Liver (tissue), 3 donors: ENCODE measurements around the gene SNCA.

Experiments used
- FOXA1 ChIP-seq: IDR thresholded peaks from 2 replicates; pipeline ENCODE4 v1.6.1; 2016; ENCODE audit warnings: antibody characterized with exemption
- RXRA ChIP-seq, 2 donors: IDR thresholded peaks; 2 replicates each; pipeline ENCODE4 v1.6.1; 2017 to 2018; ENCODE audit warnings: antibody characterized with exemption in 2 of 2, mild to moderate bottlenecking in 1 of 2
- TAF1 ChIP-seq: conservative IDR thresholded peaks from 2 replicates; pipeline ENCODE4 v1.6.1; 2016; ENCODE audit warnings: antibody characterized with exemption, mild to moderate bottlenecking
- TF ChIP-seq, protein P1 (sequence below): fragments of 150-350 bp; IDR thresholded peaks from 2 replicates; pipeline ENCODE4 v1.5.1; 2017; ENCODE audit warnings: improper control_type of control experiment, low read depth, low read length; ENCODE audit not compliant: missing input control
- TF ChIP-seq, protein P2 (sequence below): IDR thresholded peaks from 2 replicates; pipeline ENCODE4 v1.6.1; 2016; ENCODE audit warnings: antibody characterized with exemption
- TF ChIP-seq, protein P3 (sequence below): IDR thresholded peaks from 2 replicates; pipeline ENCODE4 v1.6.1; 2016; ENCODE audit warnings: antibody characterized with exemption, mild to moderate bottlenecking
- donor health status: healthy.
- donor health status: healthy.

DNA sequence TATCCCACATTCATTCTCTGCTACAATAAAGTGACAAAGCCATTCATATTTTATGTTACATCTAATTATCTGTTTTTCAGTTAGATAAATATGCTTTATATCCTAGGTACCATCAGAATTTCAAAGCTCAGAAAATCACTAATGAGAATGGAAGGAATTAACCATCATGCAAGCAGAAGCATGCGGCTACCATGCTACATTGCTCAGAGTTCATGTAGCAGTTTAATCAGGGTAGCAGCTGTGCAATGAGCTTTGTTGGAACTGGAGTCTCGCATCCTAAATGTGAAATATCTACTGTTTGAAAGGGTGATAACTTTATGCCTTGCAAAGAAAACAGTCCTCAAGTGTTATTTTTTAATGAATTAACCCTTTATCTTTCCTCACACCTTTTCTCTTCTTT is 77.5 kb downstream of the SNCA start:
- TF ChIP-seq, protein P1, sequence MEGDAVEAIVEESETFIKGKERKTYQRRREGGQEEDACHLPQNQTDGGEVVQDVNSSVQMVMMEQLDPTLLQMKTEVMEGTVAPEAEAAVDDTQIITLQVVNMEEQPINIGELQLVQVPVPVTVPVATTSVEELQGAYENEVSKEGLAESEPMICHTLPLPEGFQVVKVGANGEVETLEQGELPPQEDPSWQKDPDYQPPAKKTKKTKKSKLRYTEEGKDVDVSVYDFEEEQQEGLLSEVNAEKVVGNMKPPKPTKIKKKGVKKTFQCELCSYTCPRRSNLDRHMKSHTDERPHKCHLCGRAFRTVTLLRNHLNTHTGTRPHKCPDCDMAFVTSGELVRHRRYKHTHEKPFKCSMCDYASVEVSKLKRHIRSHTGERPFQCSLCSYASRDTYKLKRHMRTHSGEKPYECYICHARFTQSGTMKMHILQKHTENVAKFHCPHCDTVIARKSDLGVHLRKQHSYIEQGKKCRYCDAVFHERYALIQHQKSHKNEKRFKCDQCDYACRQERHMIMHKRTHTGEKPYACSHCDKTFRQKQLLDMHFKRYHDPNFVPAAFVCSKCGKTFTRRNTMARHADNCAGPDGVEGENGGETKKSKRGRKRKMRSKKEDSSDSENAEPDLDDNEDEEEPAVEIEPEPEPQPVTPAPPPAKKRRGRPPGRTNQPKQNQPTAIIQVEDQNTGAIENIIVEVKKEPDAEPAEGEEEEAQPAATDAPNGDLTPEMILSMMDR, result no peak
- TF ChIP-seq, protein P2, sequence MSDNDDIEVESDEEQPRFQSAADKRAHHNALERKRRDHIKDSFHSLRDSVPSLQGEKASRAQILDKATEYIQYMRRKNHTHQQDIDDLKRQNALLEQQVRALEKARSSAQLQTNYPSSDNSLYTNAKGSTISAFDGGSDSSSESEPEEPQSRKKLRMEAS, result no peak
- TF ChIP-seq RXRA (IDR thresholded peaks at IDR 0.05) (no peak), TAF1 (no peak), FOXA1 (no peak)
- TF ChIP-seq, protein P3, sequence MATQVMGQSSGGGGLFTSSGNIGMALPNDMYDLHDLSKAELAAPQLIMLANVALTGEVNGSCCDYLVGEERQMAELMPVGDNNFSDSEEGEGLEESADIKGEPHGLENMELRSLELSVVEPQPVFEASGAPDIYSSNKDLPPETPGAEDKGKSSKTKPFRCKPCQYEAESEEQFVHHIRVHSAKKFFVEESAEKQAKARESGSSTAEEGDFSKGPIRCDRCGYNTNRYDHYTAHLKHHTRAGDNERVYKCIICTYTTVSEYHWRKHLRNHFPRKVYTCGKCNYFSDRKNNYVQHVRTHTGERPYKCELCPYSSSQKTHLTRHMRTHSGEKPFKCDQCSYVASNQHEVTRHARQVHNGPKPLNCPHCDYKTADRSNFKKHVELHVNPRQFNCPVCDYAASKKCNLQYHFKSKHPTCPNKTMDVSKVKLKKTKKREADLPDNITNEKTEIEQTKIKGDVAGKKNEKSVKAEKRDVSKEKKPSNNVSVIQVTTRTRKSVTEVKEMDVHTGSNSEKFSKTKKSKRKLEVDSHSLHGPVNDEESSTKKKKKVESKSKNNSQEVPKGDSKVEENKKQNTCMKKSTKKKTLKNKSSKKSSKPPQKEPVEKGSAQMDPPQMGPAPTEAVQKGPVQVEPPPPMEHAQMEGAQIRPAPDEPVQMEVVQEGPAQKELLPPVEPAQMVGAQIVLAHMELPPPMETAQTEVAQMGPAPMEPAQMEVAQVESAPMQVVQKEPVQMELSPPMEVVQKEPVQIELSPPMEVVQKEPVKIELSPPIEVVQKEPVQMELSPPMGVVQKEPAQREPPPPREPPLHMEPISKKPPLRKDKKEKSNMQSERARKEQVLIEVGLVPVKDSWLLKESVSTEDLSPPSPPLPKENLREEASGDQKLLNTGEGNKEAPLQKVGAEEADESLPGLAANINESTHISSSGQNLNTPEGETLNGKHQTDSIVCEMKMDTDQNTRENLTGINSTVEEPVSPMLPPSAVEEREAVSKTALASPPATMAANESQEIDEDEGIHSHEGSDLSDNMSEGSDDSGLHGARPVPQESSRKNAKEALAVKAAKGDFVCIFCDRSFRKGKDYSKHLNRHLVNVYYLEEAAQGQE, result no peak
